ENCODE data around the gene RIPOR3.

DNA sequence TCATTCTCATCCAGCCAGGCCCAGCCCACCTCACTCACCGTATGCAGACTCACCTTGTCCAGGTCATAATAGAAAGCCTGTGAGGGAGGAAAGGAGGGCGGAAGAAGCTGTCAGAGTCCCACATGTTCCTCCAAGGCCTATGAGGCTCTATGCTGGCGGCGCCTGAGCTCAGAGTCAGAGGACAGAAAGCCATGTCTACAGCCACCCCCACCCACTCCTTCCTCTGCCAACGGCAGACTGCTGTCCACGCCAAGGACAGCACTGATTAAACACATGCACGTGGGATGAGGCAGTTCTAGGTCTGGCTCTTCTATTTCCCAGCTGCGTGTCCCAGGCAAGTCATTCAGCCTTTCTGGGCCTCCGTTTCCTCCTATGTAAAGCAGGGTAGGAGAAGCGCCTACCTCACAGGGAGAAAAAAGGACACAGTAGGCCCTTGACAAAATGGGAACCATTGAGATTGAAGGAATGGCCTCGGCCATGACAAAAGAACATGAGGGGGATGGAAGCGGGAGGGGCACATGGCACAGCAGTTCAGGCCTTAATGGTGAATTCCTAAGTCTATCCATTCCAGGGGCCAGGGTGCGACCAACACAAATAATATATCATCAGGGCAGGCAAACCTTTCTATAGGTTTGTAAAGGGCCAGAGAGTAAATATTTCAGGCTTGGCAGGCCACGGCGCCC is 80.1 kb downstream of the RIPOR3 start:
- TF ChIP-seq EP300 (IDR thresholded peaks at IDR 0.05): no peak
- no peak for TF ChIP-seq POLR2A (IDR thresholded peaks at IDR 0.05; ENCODE audit: low read length)
- no peak for TF ChIP-seq RFX5 (IDR thresholded peaks at IDR 0.05)
- TF ChIP-seq CTCF (IDR thresholded peaks at IDR 0.05): no peak
- no peak for TF ChIP-seq JUN (IDR thresholded peaks at IDR 0.05)
- no peak for TF ChIP-seq RNF2 (IDR thresholded peaks at IDR 0.05; ENCODE audit: borderline replicate concordance, low read depth)
- no peak for TF ChIP-seq NFE2L2 (conservative IDR thresholded peaks at IDR 0.05; ENCODE audit: low read length)
- TF ChIP-seq MAFK (IDR thresholded peaks at IDR 0.05; ENCODE audit: partially characterized antibody): no peak
- TF ChIP-seq REST (IDR thresholded peaks at IDR 0.05): no peak
- TF ChIP-seq ZC3H11A (IDR thresholded peaks at IDR 0.05): no peak
- no peak for TF ChIP-seq SMC3 (IDR thresholded peaks at IDR 0.05)
- TF ChIP-seq RAD21 (conservative IDR thresholded peaks at IDR 0.05 in 1 of 2, IDR thresholded peaks at IDR 0.05 in 1 of 2): no peak
- TF ChIP-seq MYC (IDR thresholded peaks at IDR 0.05; ENCODE audit: borderline replicate concordance, low read length): no peak
